HCT116 (cell line): ENCODE results near the gene SND1. TPM values are rescaled to one million over a fixed set of nuclear protein-coding genes. Genes with fewer than 3 reads are reported as not detected.

Experiments used
- ATAC-seq: fragments of 200-7000 bp; cut with Tn5 transposase; 2 replicates; pipeline ENCODE4 v1.9.1; 2020; ENCODE audit warnings: mild to moderate bottlenecking, moderate library complexity
- BruUV-seq: library from RNA; stranded (reverse); fragments of 400-500 nt; replicated peaks from 2 replicates; lab custom pipeline; 2021; lab: Mats Ljungman, UMichigan
- CTCF ChIA-PET: fragments of 300-600 bp; sonication (Branson Sonifier 250); formaldehyde crosslinking; loops from one replicate; lab custom pipeline; 2021; ENCODE audit warnings: antibody characterized with exemption; lab: Charles Lee
- POLR2A ChIA-PET: fragments of 300-600, 350-600 bp; sonication (Branson Sonifier 250); formaldehyde crosslinking; loops from one replicate; lab custom pipeline; 2021; ENCODE audit warnings: antibody characterized with exemption; lab: Charles Lee
- RAD21 ChIA-PET, 2 experiments: fragments of 300-600 bp; sonication (Branson Sonifier 250); formaldehyde crosslinking; loops; one replicate each; lab custom pipeline; 2023; ENCODE audit warnings: low total read pairs in 2 of 2; ENCODE audit not compliant: uncharacterized antibody in 2 of 2, unreplicated experiment in 2 of 2, low non-redundant PET in 1 of 2; lab: Charles Lee
- DNase-seq: peaks from one replicate; pipeline ENCODE4 v3.0.0-alpha.2; 2010; ENCODE audit warnings: low read depth, low spot score
- H2AFZ ChIP-seq: fragments of 200-600 bp; shearing (Covaris generic), sonication (generic); 2 replicates; pipeline ENCODE4 v1.6.1; 2017; ENCODE audit warnings: low read depth, mixed run types, mixed read lengths, antibody characterized with exemption, low read length; ENCODE audit not compliant: poor library complexity, severe bottlenecking
- H3K27ac ChIP-seq: 2 replicates; pipeline ENCODE4 v1.5.1; 2012; ENCODE audit warnings: low read depth, low read length
- H3K27me3 ChIP-seq: fragments of 200-600 bp; sonication (generic); 2 replicates; pipeline ENCODE4 v1.6.1; 2016; ENCODE audit warnings: mixed run types, low read length, mixed read lengths; ENCODE audit not compliant: insufficient read depth
- H3K36me3 ChIP-seq, 2 experiments: fragments of 200-500 bp in 1 of 2; fragments of 200-600 bp in 1 of 2; sonication (Bioruptor generic) in 1 of 2; sonication (generic) in 1 of 2; 2 replicates each; pipeline versions ENCODE4 v1.5.1 to v1.6.1; 2014 to 2016; ENCODE audit warnings: low read length in 2 of 2, inconsistent platforms in 1 of 2, mixed read lengths in 1 of 2, mixed run types in 1 of 2; ENCODE audit not compliant: insufficient read depth in 2 of 2, control insufficient read depth in 1 of 2
- H3K4me1 ChIP-seq, 2 experiments: fragments of 200-600 bp in 1 of 2; sonication (generic) in 1 of 2; 2 replicates each; pipeline versions ENCODE4 v1.5.1 to v1.6.1; 2012 to 2017; ENCODE audit warnings: low read length in 2 of 2, inconsistent platforms in 1 of 2, mild to moderate bottlenecking in 1 of 2, mixed read lengths in 1 of 2, mixed run types in 1 of 2, moderate library complexity in 1 of 2; ENCODE audit not compliant: insufficient read depth in 2 of 2, control insufficient read depth in 1 of 2
- H3K4me2 ChIP-seq: fragments of 200-600 bp; sonication (generic); 2 replicates; pipeline ENCODE4 v1.6.1; 2017; ENCODE audit warnings: mixed run types, low read length, mixed read lengths
- H3K4me3 ChIP-seq, 2 experiments: fragments of 200-600 bp in 1 of 2; sonication (generic) in 1 of 2; replicated peaks in 1 of 2; 2 replicates each; pipeline ENCODE4 v1.5.1; 2011 to 2016; ENCODE audit warnings: low read length in 2 of 2, control low read depth in 1 of 2, low read depth in 1 of 2, mild to moderate bottlenecking in 1 of 2, mixed read lengths in 1 of 2, mixed run types in 1 of 2
- H3K79me2 ChIP-seq: fragments of 200-600 bp; sonication (generic); 2 replicates; pipeline ENCODE4 v1.6.1; 2017; ENCODE audit warnings: mild to moderate bottlenecking, mixed run types, low read length, moderate library complexity, mixed read lengths; ENCODE audit not compliant: insufficient read depth
- H3K9ac ChIP-seq: fragments of 200-600 bp; sonication (generic); 2 replicates; pipeline ENCODE4 v1.6.1; 2016; ENCODE audit warnings: low read length, mixed read lengths
- H3K9me2 ChIP-seq: fragments of 200-600 bp; sonication (generic), shearing (Covaris generic); 2 replicates; pipeline ENCODE4 v1.6.1; 2017; ENCODE audit warnings: mixed run types, mild to moderate bottlenecking, moderate library complexity; ENCODE audit not compliant: insufficient read depth
- H3K9me3 ChIP-seq, 2 experiments: fragments of 200-500 bp in 1 of 2; fragments of 200-600 bp in 1 of 2; sonication (Bioruptor generic) in 1 of 2; sonication (generic) in 1 of 2; 2 replicates each; pipeline ENCODE4 v1.6.1; 2014 to 2017; ENCODE audit warnings: low read length in 2 of 2, mixed read lengths in 2 of 2, inconsistent platforms in 1 of 2, low read depth in 1 of 2, mild to moderate bottlenecking in 1 of 2, mixed run types in 1 of 2, moderate library complexity in 1 of 2; ENCODE audit not compliant: control insufficient read depth in 1 of 2, insufficient read depth in 1 of 2
- H4K20me1 ChIP-seq: fragments of 200-600 bp; sonication (generic), shearing (Covaris generic); 2 replicates; pipeline ENCODE4 v1.6.1; 2017; ENCODE audit warnings: mixed run types, mild to moderate bottlenecking, moderate library complexity; ENCODE audit not compliant: insufficient read depth
- EGR1 ChIP-seq: IDR thresholded peaks from 2 replicates; pipeline ENCODE4 v1.6.1; 2012; ENCODE audit warnings: low read depth
- ELF1 ChIP-seq: IDR thresholded peaks from 2 replicates; pipeline ENCODE4 v1.6.1; 2012; ENCODE audit warnings: low read depth, borderline replicate concordance
- EZH2 ChIP-seq: fragments of 200-600 bp; sonication (generic); IDR thresholded peaks from 2 replicates; pipeline ENCODE4 v1.6.1; 2017; ENCODE audit warnings: antibody characterized with exemption, mixed run types
- JUND ChIP-seq: IDR thresholded peaks from 2 replicates; pipeline ENCODE4 v1.6.1; 2012
- SRF ChIP-seq: IDR thresholded peaks from 2 replicates; pipeline ENCODE4 v1.6.1; 2012; ENCODE audit warnings: low read depth
- YY1 ChIP-seq: IDR thresholded peaks from 2 replicates; pipeline ENCODE4 v1.6.1; 2011; ENCODE audit warnings: low read length, low read depth, moderate library complexity, mild to moderate bottlenecking; ENCODE audit not compliant: insufficient replicate concordance; ENCODE audit errors: extremely low read depth
- ZFX ChIP-seq: fragments of 450-650 bp; IDR thresholded peaks from 2 replicates; pipeline ENCODE4 v1.6.1; 2017
- ZNF274 ChIP-seq: fragments of 200-500 bp; sonication (Bioruptor generic); IDR thresholded peaks from 2 replicates; pipeline ENCODE4 v1.6.1; 2014; ENCODE audit warnings: mild to moderate bottlenecking, low read depth, low read length, inconsistent platforms
- intact Hi-C: fragments of 100-400 bp; cut with micrococcal nuclease; formaldehyde crosslinking; loops from 2 replicates; pipeline ENCODE4 v1.10.0; 2022
- total RNA-seq: library from RNA; stranded (reverse); gene quantifications from one replicate; pipeline ENCODE4 v1.2.1, GENCODE V29; 2021; ENCODE audit not compliant: unreplicated experiment
- TF ChIP-seq, protein P1 (sequence below): IDR thresholded peaks from 2 replicates; pipeline ENCODE4 v1.6.1; 2012

SND1 gene
- total RNA-seq, 1 experiment from 2014 or later, result 169 TPM

DNA sequence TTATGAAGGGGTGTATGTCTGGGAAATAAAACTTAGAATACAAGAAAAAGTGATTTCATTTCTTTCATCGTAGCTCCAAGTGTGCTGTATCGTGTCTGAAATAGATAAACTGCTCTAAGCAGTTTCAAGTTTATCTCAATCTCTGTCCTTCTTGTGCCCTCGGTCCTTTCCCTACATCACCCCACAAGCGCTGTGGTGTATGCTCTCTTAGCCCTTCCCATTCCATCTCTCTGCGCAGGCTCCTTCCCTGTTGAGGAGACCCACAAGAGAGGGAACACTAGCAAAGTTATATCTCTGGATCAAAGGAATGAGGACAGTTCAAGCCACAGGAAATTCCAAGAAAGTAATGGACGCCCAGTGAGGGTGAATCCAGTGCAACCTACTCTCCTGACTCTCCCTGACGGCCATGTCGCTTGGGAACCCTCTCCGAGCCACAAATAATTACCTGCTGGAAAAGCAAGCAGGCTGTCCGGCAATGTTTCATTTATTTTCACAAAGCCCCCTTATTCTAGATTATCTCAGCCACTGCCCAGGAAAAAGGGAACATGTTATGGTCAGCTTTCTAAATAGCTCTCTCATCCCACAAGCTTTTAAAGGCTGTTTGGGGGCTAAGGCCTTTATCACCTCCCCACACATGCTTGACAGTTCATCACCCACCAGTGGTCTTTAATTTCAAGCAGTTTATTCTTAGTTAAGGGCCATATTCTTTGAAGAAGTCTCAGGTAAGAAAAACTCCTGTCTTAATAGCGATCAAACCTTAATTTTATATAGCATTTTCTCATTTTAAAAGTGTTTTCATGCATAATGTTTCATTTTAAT lies 344.5 kb downstream of the SND1 start:
- H3K4me3 ChIP-seq, result no peak overlapping the region
- POLR2A ChIA-PET, result no interaction called here
- no peaks in the 10 kb centered on the region for H3K27me3 ChIP-seq
- peaks cover 3 to 7% of the 10 kb centered on the region in 2 experiments; a peak in 2 of 4 replicates for H3K36me3 ChIP-seq
- no peaks in the 10 kb centered on the region for H3K9me2 ChIP-seq
- H2AFZ ChIP-seq, result no peak overlapping the region
- H4K20me1 ChIP-seq, result no peaks in the 10 kb centered on the region
- H3K27ac ChIP-seq, result no peak overlapping the region
- H3K79me2 ChIP-seq, result no peaks in the 10 kb centered on the region
- intact Hi-C loops, result no loop called here
- no peak overlapping the region for H3K9ac ChIP-seq
- ATAC-seq, result no peak
- H3K9me3 ChIP-seq, result no peaks in the 10 kb centered on the region
- no peak for TF ChIP-seq ZFX
- no peak for DNase-seq
- RAD21 ChIA-PET, result no interaction called here
- H3K4me2 ChIP-seq, result no peak overlapping the region
- H3K4me1 ChIP-seq, result no peaks in the 10 kb centered on the region
- BruUV-seq, result no TSS peak
- CTCF ChIA-PET, result no interaction called here

DNA sequence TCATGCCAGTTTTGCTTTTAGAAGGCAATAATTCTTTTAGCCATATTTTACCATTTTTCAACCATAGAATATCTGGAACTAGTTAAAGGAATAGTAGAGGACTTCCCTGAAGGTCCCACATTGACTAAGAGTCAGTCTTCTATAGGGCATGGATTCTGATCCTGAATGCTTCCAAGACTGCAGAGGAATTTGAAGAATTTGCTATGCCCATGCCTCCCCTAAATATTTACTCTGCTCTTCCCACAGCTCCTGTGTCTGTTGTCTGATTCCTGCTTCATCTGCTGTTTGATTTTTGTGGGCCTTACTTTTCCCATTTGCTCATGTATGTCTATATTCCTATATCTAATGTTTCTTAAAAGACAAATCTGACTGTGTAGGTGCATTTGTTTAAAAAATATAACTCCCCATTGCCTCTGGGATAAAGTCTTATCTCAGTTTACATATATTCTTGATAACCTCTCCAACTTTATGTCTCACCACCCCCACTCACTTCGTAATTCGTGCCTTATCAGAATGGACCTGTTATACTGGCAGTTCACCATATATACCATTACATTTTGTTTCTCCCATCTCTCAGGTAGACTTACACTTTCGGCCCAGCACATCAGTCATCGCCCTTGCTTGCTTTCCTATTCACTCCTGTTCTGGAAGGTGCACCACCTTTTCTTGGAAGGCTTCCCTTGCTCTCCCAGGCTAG lies 345.4 kb downstream of the SND1 start:
- Histone ChIP-seq H3K27ac (no peak overlapping the region), H3K36me3 (peaks cover 2 to 3% of the 10 kb centered on the region in 2 experiments; a peak in 2 of 4 replicates), H3K9ac (no peak overlapping the region), H2AFZ (no peak overlapping the region), H3K9me3 (no peaks in the 10 kb centered on the region), H3K9me2 (no peaks in the 10 kb centered on the region), H3K4me1 (no peaks in the 10 kb centered on the region), H3K4me3 (no peak overlapping the region), H4K20me1 (no peaks in the 10 kb centered on the region), H3K4me2 (no peak overlapping the region), H3K79me2 (no peaks in the 10 kb centered on the region), H3K27me3 (no peaks in the 10 kb centered on the region)
- ChIA-PET RAD21 (no interaction called here), CTCF (no interaction called here), POLR2A (no interaction called here)
- intact Hi-C loops, result no loop called here
- DNase-seq, result no peak
- no peak for TF ChIP-seq EZH2
- TF ChIP-seq JUND, result no peak
- no peak for TF ChIP-seq ELF1
- no peak for TF ChIP-seq ZNF274
- no peak for TF ChIP-seq EGR1
- no peak for TF ChIP-seq YY1
- no peak for TF ChIP-seq SRF
- TF ChIP-seq, protein P1, sequence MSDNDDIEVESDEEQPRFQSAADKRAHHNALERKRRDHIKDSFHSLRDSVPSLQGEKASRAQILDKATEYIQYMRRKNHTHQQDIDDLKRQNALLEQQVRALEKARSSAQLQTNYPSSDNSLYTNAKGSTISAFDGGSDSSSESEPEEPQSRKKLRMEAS, result no peak
- BruUV-seq, result no TSS peak
- no peak for ATAC-seq
